HEK293 (cell line): ENCODE results near the gene PRSS12.

ENCODE experiments used
- CTCF ChIA-PET: fragments of 350-600 bp; formaldehyde crosslinking; extraction: SDS; loops from one replicate; lab custom pipeline; 2021; ENCODE audit warnings: antibody characterized with exemption; lab: Yijun Ruan, JAX
- POLR2A ChIA-PET: fragments of 300-600 bp; formaldehyde crosslinking; extraction: SDS; loops from one replicate; lab custom pipeline; 2020; ENCODE audit warnings: antibody characterized with exemption, inconsistent platforms; lab: Yijun Ruan, JAX
- H3K27ac ChIP-seq: fragments of 200-500 bp; sonication (Bioruptor generic); 2 replicates; pipeline ENCODE4 v1.5.1; 2014; ENCODE audit warnings: low read depth, low read length, control low read depth, inconsistent platforms; ENCODE audit errors: extremely low read depth
- H3K36me3 ChIP-seq, 2 experiments: fragments of 200-500 bp in 1 of 2; sonication (Bioruptor generic) in 1 of 2; 1 replicate in 1 of 2; 2 replicates in 1 of 2; pipeline ENCODE4 v1.5.1; 2014 to 2017; ENCODE audit warnings: inconsistent platforms in 2 of 2, low read length in 2 of 2; ENCODE audit not compliant: control insufficient read depth in 2 of 2, insufficient read depth in 1 of 2
- H3K4me1 ChIP-seq: fragments of 200-500 bp; sonication (Bioruptor generic); 2 replicates; pipeline ENCODE4 v1.5.1; 2014; ENCODE audit warnings: mild to moderate bottlenecking, low read length, inconsistent platforms; ENCODE audit not compliant: control insufficient read depth, insufficient read depth
- H3K4me3 ChIP-seq: 2 replicates; pipeline ENCODE4 v1.5.1; 2011; ENCODE audit warnings: low read depth, mild to moderate bottlenecking, control low read depth, low read length, moderate library complexity
- H3K9me3 ChIP-seq: fragments of 200-500 bp; sonication (Bioruptor generic); 2 replicates; pipeline ENCODE4 v1.5.1; 2014; ENCODE audit warnings: low read depth, low read length, inconsistent platforms; ENCODE audit not compliant: control insufficient read depth, insufficient read depth
- BCL6B ChIP-seq: fragments of 450-650 bp; formaldehyde crosslinking; IDR thresholded peaks from 2 replicates; pipeline ENCODE4 v1.5.1; 2017; ENCODE audit warnings: missing biosample characterization, missing genetic modification characterization
- INSM2 ChIP-seq: fragments of 450-650 bp; formaldehyde crosslinking; IDR thresholded peaks from 2 replicates; pipeline ENCODE4 v1.5.1; 2016; ENCODE audit warnings: missing biosample characterization, missing genetic modification characterization
- PRDM1 ChIP-seq: fragments of 450-650 bp; formaldehyde crosslinking; IDR thresholded peaks from 2 replicates; pipeline ENCODE4; 2016; ENCODE audit warnings: missing biosample characterization, missing genetic modification characterization
- RBAK ChIP-seq: fragments of 450-650 bp; formaldehyde crosslinking; IDR thresholded peaks from 2 replicates; pipeline ENCODE4 v1.5.1; 2016; ENCODE audit warnings: missing biosample characterization, missing genetic modification characterization
- ZBTB11 ChIP-seq: fragments of 450-650 bp; formaldehyde crosslinking; conservative IDR thresholded peaks from 2 replicates; pipeline ENCODE4 v1.5.1; 2016; ENCODE audit warnings: low read depth, missing biosample characterization, missing genetic modification characterization
- ZBTB20 ChIP-seq: fragments of 450-650 bp; formaldehyde crosslinking; IDR thresholded peaks from 2 replicates; pipeline ENCODE4 v1.5.1; 2016; ENCODE audit warnings: missing biosample characterization, missing genetic modification characterization
- ZNF155 ChIP-seq: fragments of 450-650 bp; formaldehyde crosslinking; IDR thresholded peaks from 2 replicates; pipeline ENCODE4 v1.5.1; 2016; ENCODE audit warnings: missing biosample characterization, missing genetic modification characterization
- ZNF174 ChIP-seq: fragments of 450-650 bp; formaldehyde crosslinking; IDR thresholded peaks from 2 replicates; pipeline ENCODE4 v1.5.0; 2017; ENCODE audit warnings: missing biosample characterization, mild to moderate bottlenecking, missing genetic modification characterization
- ZNF175 ChIP-seq: fragments of 450-650 bp; formaldehyde crosslinking; IDR thresholded peaks from 2 replicates; pipeline ENCODE4 v1.5.1; 2016; ENCODE audit warnings: missing biosample characterization, missing genetic modification characterization
- ZNF266 ChIP-seq: fragments of 450-650 bp; formaldehyde crosslinking; IDR thresholded peaks from 2 replicates; pipeline ENCODE4 v1.5.1; 2016; ENCODE audit warnings: missing biosample characterization, missing genetic modification characterization, low read depth
- ZNF354C ChIP-seq: fragments of 450-650 bp; formaldehyde crosslinking; IDR thresholded peaks from 2 replicates; pipeline ENCODE4 v1.5.1; 2016; ENCODE audit warnings: missing biosample characterization, missing genetic modification characterization, low read depth, borderline replicate concordance
- ZNF366 ChIP-seq: fragments of 450-650 bp; formaldehyde crosslinking; conservative IDR thresholded peaks from 2 replicates; pipeline ENCODE4 v1.5.1; 2016; ENCODE audit warnings: missing biosample characterization, missing genetic modification characterization
- ZNF416 ChIP-seq: fragments of 450-650 bp; formaldehyde crosslinking; IDR thresholded peaks from 2 replicates; pipeline ENCODE4 v1.5.1; 2016; ENCODE audit warnings: missing biosample characterization, missing genetic modification characterization
- ZNF670 ChIP-seq: fragments of 450-650 bp; formaldehyde crosslinking; IDR thresholded peaks from 2 replicates; pipeline ENCODE4 v1.5.1; 2016; ENCODE audit warnings: missing biosample characterization, missing genetic modification characterization, low read depth
- ZNF677 ChIP-seq: fragments of 450-650 bp; IDR thresholded peaks from 2 replicates; pipeline ENCODE4 v1.5.0; 2018; ENCODE audit warnings: missing biosample characterization, mild to moderate bottlenecking, missing genetic modification characterization, moderate library complexity
- ZSCAN5A ChIP-seq: fragments of 450-650 bp; formaldehyde crosslinking; IDR thresholded peaks from 2 replicates; pipeline ENCODE4 v1.5.1; 2016; ENCODE audit warnings: missing biosample characterization, missing genetic modification characterization

Gene PRSS12

GRCh38 chr4:118277243-118277642 is 75.6 kb downstream of the PRSS12 start:
- no peak overlapping the region for H3K27ac ChIP-seq
- peaks cover 0 to 31% of the 10 kb centered on the region in 2 experiments; a peak in 1 of 3 replicates for H3K36me3 ChIP-seq
- POLR2A ChIA-PET: no interaction called here
- CTCF ChIA-PET: interaction anchor here (0.7 kb wide), 1 partner anchor 158 kb away, joined by 3 read pairs; no protein-coding TSS in a partner anchor
- H3K4me1 ChIP-seq: no peaks in the 10 kb centered on the region
- TF ChIP-seq ZNF677 (no peak), ZNF174 (tag by site-specific recombination) (no peak), ZNF155 (tag by site-specific recombination) (no peak), ZNF366 (tag by site-specific recombination) (no peak)
- no peak overlapping the region for H3K4me3 ChIP-seq
- no peaks in the 10 kb centered on the region for H3K9me3 ChIP-seq

GRCh38 chr4:118276580-118276979 is 76.2 kb downstream of the PRSS12 start:
- Histone ChIP-seq H3K4me3 (no peak overlapping the region), H3K36me3 (peaks cover 0 to 24% of the 10 kb centered on the region in 2 experiments; a peak in 1 of 3 replicates), H3K4me1 (no peaks in the 10 kb centered on the region), H3K27ac (no peak overlapping the region), H3K9me3 (no peaks in the 10 kb centered on the region)
- ChIA-PET CTCF (no interaction called here), POLR2A (no interaction called here)
- TF ChIP-seq ZNF416 (tag by site-specific recombination) (no peak), PRDM1 (tag by site-specific recombination) (no peak), RBAK (no peak), ZNF266 (no peak), ZNF155 (tag by site-specific recombination) (no peak), ZBTB11 (no peak), BCL6B (tag by site-specific recombination) (no peak), ZNF175 (no peak), ZSCAN5A (tag by site-specific recombination) (no peak), ZBTB20 (tag by site-specific recombination) (no peak), ZNF354C (tag by site-specific recombination) (no peak)

GRCh38 chr4:118273642-118274041 is 79.2 kb downstream of the PRSS12 start:
- Histone ChIP-seq H3K36me3 (no peaks in the 10 kb centered on the region), H3K4me1 (no peaks in the 10 kb centered on the region), H3K9me3 (no peaks in the 10 kb centered on the region), H3K4me3 (no peak overlapping the region), H3K27ac (no peak overlapping the region)
- ChIA-PET CTCF (no interaction called here), POLR2A (no interaction called here)
- TF ChIP-seq ZNF670 (tag by site-specific recombination): no peak
- TF ChIP-seq INSM2 (tag by site-specific recombination): no peak
